HCT116 (cell line): ENCODE data around the gene TMEM135. TPM values are rescaled to one million over a fixed set of nuclear protein-coding genes. Genes with fewer than 3 reads are reported as not detected.

Experiments used
- ATAC-seq: fragments of 200-7000 bp; cut with Tn5 transposase; 2 replicates; pipeline ENCODE4 v1.9.1; 2020; ENCODE audit warnings: mild to moderate bottlenecking, moderate library complexity
- BruUV-seq: library from RNA; stranded (reverse); fragments of 400-500 nt; replicated peaks from 2 replicates; lab custom pipeline; 2021; lab: Mats Ljungman, UMichigan
- CTCF ChIA-PET: fragments of 300-600 bp; sonication (Branson Sonifier 250); formaldehyde crosslinking; loops from one replicate; lab custom pipeline; 2021; ENCODE audit warnings: antibody characterized with exemption; lab: Charles Lee
- POLR2A ChIA-PET: fragments of 300-600, 350-600 bp; sonication (Branson Sonifier 250); formaldehyde crosslinking; loops from one replicate; lab custom pipeline; 2021; ENCODE audit warnings: antibody characterized with exemption; lab: Charles Lee
- RAD21 ChIA-PET, 2 experiments: fragments of 300-600 bp; sonication (Branson Sonifier 250); formaldehyde crosslinking; loops; one replicate each; lab custom pipeline; 2023; ENCODE audit warnings: low total read pairs in 2 of 2; ENCODE audit not compliant: uncharacterized antibody in 2 of 2, unreplicated experiment in 2 of 2, low non-redundant PET in 1 of 2; lab: Charles Lee
- DNase-seq: peaks from one replicate; pipeline ENCODE4 v3.0.0-alpha.2; 2010; ENCODE audit warnings: low read depth, low spot score
- H2AFZ ChIP-seq: fragments of 200-600 bp; shearing (Covaris generic), sonication (generic); 2 replicates; pipeline ENCODE4 v1.6.1; 2017; ENCODE audit warnings: low read depth, mixed run types, mixed read lengths, antibody characterized with exemption, low read length; ENCODE audit not compliant: poor library complexity, severe bottlenecking
- H3K27ac ChIP-seq: 2 replicates; pipeline ENCODE4 v1.5.1; 2012; ENCODE audit warnings: low read depth, low read length
- H3K27me3 ChIP-seq: fragments of 200-600 bp; sonication (generic); 2 replicates; pipeline ENCODE4 v1.6.1; 2016; ENCODE audit warnings: mixed run types, low read length, mixed read lengths; ENCODE audit not compliant: insufficient read depth
- H3K36me3 ChIP-seq, 2 experiments: fragments of 200-500 bp in 1 of 2; fragments of 200-600 bp in 1 of 2; sonication (Bioruptor generic) in 1 of 2; sonication (generic) in 1 of 2; 2 replicates each; pipeline versions ENCODE4 v1.5.1 to v1.6.1; 2014 to 2016; ENCODE audit warnings: low read length in 2 of 2, inconsistent platforms in 1 of 2, mixed read lengths in 1 of 2, mixed run types in 1 of 2; ENCODE audit not compliant: insufficient read depth in 2 of 2, control insufficient read depth in 1 of 2
- H3K4me1 ChIP-seq, 2 experiments: fragments of 200-600 bp in 1 of 2; sonication (generic) in 1 of 2; 2 replicates each; pipeline versions ENCODE4 v1.5.1 to v1.6.1; 2012 to 2017; ENCODE audit warnings: low read length in 2 of 2, inconsistent platforms in 1 of 2, mild to moderate bottlenecking in 1 of 2, mixed read lengths in 1 of 2, mixed run types in 1 of 2, moderate library complexity in 1 of 2; ENCODE audit not compliant: insufficient read depth in 2 of 2, control insufficient read depth in 1 of 2
- H3K4me2 ChIP-seq: fragments of 200-600 bp; sonication (generic); 2 replicates; pipeline ENCODE4 v1.6.1; 2017; ENCODE audit warnings: mixed run types, low read length, mixed read lengths
- H3K4me3 ChIP-seq, 2 experiments: fragments of 200-600 bp in 1 of 2; sonication (generic) in 1 of 2; replicated peaks in 1 of 2; 2 replicates each; pipeline ENCODE4 v1.5.1; 2011 to 2016; ENCODE audit warnings: low read length in 2 of 2, control low read depth in 1 of 2, low read depth in 1 of 2, mild to moderate bottlenecking in 1 of 2, mixed read lengths in 1 of 2, mixed run types in 1 of 2
- H3K79me2 ChIP-seq: fragments of 200-600 bp; sonication (generic); 2 replicates; pipeline ENCODE4 v1.6.1; 2017; ENCODE audit warnings: mild to moderate bottlenecking, mixed run types, low read length, moderate library complexity, mixed read lengths; ENCODE audit not compliant: insufficient read depth
- H3K9ac ChIP-seq: fragments of 200-600 bp; sonication (generic); 2 replicates; pipeline ENCODE4 v1.6.1; 2016; ENCODE audit warnings: low read length, mixed read lengths
- H3K9me2 ChIP-seq: fragments of 200-600 bp; sonication (generic), shearing (Covaris generic); 2 replicates; pipeline ENCODE4 v1.6.1; 2017; ENCODE audit warnings: mixed run types, mild to moderate bottlenecking, moderate library complexity; ENCODE audit not compliant: insufficient read depth
- H3K9me3 ChIP-seq, 2 experiments: fragments of 200-500 bp in 1 of 2; fragments of 200-600 bp in 1 of 2; sonication (Bioruptor generic) in 1 of 2; sonication (generic) in 1 of 2; 2 replicates each; pipeline ENCODE4 v1.6.1; 2014 to 2017; ENCODE audit warnings: low read length in 2 of 2, mixed read lengths in 2 of 2, inconsistent platforms in 1 of 2, low read depth in 1 of 2, mild to moderate bottlenecking in 1 of 2, mixed run types in 1 of 2, moderate library complexity in 1 of 2; ENCODE audit not compliant: control insufficient read depth in 1 of 2, insufficient read depth in 1 of 2
- H4K20me1 ChIP-seq: fragments of 200-600 bp; sonication (generic), shearing (Covaris generic); 2 replicates; pipeline ENCODE4 v1.6.1; 2017; ENCODE audit warnings: mixed run types, mild to moderate bottlenecking, moderate library complexity; ENCODE audit not compliant: insufficient read depth
- CBX3 ChIP-seq: IDR thresholded peaks from 2 replicates; pipeline ENCODE4 v1.6.1; 2012; ENCODE audit warnings: low read depth
- CEBPB ChIP-seq: IDR thresholded peaks from 2 replicates; pipeline ENCODE4 v1.6.1; 2012; ENCODE audit warnings: low read depth
- CTCF ChIP-seq, 3 experiments: fragments of 200-600 bp in 1 of 3; sonication (generic) in 1 of 3; IDR thresholded peaks in 2 of 3; conservative IDR thresholded peaks in 1 of 3; 2 replicates each; pipeline ENCODE4 v1.5.1; 2012 to 2017; ENCODE audit warnings: low read depth in 2 of 3, low read length in 2 of 3, antibody characterized with exemption in 1 of 3, borderline replicate concordance in 1 of 3, control low read depth in 1 of 3, mild to moderate bottlenecking in 1 of 3, mixed read lengths in 1 of 3, mixed run types in 1 of 3, moderate library complexity in 1 of 3; ENCODE audit not compliant: insufficient read depth in 1 of 3
- EGR1 ChIP-seq: IDR thresholded peaks from 2 replicates; pipeline ENCODE4 v1.6.1; 2012; ENCODE audit warnings: low read depth
- ELF1 ChIP-seq: IDR thresholded peaks from 2 replicates; pipeline ENCODE4 v1.6.1; 2012; ENCODE audit warnings: low read depth, borderline replicate concordance
- EZH2 ChIP-seq: fragments of 200-600 bp; sonication (generic); IDR thresholded peaks from 2 replicates; pipeline ENCODE4 v1.6.1; 2017; ENCODE audit warnings: antibody characterized with exemption, mixed run types
- FOSL1 ChIP-seq: IDR thresholded peaks from 2 replicates; pipeline ENCODE4 v1.6.1; 2012; ENCODE audit warnings: low read depth
- JUND ChIP-seq: IDR thresholded peaks from 2 replicates; pipeline ENCODE4 v1.6.1; 2012
- POLR2A ChIP-seq: IDR thresholded peaks from 2 replicates; pipeline ENCODE4 v1.7.0; 2011; ENCODE audit warnings: borderline replicate concordance; ENCODE audit not compliant: insufficient read depth, insufficient read length; ENCODE audit errors: extremely low read depth
- RAD21 ChIP-seq: IDR thresholded peaks from 2 replicates; pipeline ENCODE4 v1.6.1; 2012; ENCODE audit warnings: low read depth, mild to moderate bottlenecking
- SIN3A ChIP-seq: IDR thresholded peaks from 2 replicates; pipeline ENCODE4 v1.6.1; 2012; ENCODE audit warnings: low read depth
- SP1 ChIP-seq: IDR thresholded peaks from 2 replicates; pipeline ENCODE4 v1.6.1; 2012; ENCODE audit warnings: low read depth
- SRF ChIP-seq: IDR thresholded peaks from 2 replicates; pipeline ENCODE4 v1.6.1; 2012; ENCODE audit warnings: low read depth
- TCF7L2 ChIP-seq: IDR thresholded peaks from 2 replicates; pipeline ENCODE4 v1.7.0; 2011; ENCODE audit warnings: borderline replicate concordance, inconsistent platforms; ENCODE audit not compliant: insufficient read depth, insufficient read length; ENCODE audit errors: extremely low read depth
- YY1 ChIP-seq: IDR thresholded peaks from 2 replicates; pipeline ENCODE4 v1.6.1; 2011; ENCODE audit warnings: low read length, low read depth, moderate library complexity, mild to moderate bottlenecking; ENCODE audit not compliant: insufficient replicate concordance; ENCODE audit errors: extremely low read depth
- ZBTB33 ChIP-seq: IDR thresholded peaks from 2 replicates; pipeline ENCODE4 v1.6.1; 2011; ENCODE audit warnings: mild to moderate bottlenecking, low read length, moderate library complexity; ENCODE audit not compliant: insufficient replicate concordance; ENCODE audit errors: extremely low read depth
- ZFX ChIP-seq: fragments of 450-650 bp; IDR thresholded peaks from 2 replicates; pipeline ENCODE4 v1.6.1; 2017
- ZNF274 ChIP-seq: fragments of 200-500 bp; sonication (Bioruptor generic); IDR thresholded peaks from 2 replicates; pipeline ENCODE4 v1.6.1; 2014; ENCODE audit warnings: mild to moderate bottlenecking, low read depth, low read length, inconsistent platforms
- intact Hi-C: fragments of 100-400 bp; cut with micrococcal nuclease; formaldehyde crosslinking; loops from 2 replicates; pipeline ENCODE4 v1.10.0; 2022
- total RNA-seq: library from RNA; stranded (reverse); gene quantifications from one replicate; pipeline ENCODE4 v1.2.1, GENCODE V29; 2021; ENCODE audit not compliant: unreplicated experiment

The TMEM135 gene
- total RNA-seq, 1 experiment from 2014 or later = 50.6 TPM

GRCh38 chr11:87235366-87235765 is 197.6 kb downstream of the TMEM135 start:
- ChIA-PET CTCF (no interaction called here), RAD21 (no interaction called here), POLR2A (no interaction called here)
- no peaks in the 10 kb centered on the region; a peak in 1 of 4 replicates for H3K9me3 ChIP-seq
- no peak overlapping the region for H2AFZ ChIP-seq
- no peak for ATAC-seq
- intact Hi-C loops = no loop called here
- no peak overlapping the region for H3K4me3 ChIP-seq
- H3K9ac ChIP-seq = no peak overlapping the region
- H3K4me1 ChIP-seq = no peaks in the 10 kb centered on the region
- no TSS peak for BruUV-seq
- TF ChIP-seq SIN3A (no peak), FOSL1 (no peak), CEBPB (no peak), EZH2 (no peak)
- H3K36me3 ChIP-seq = no peaks in the 10 kb centered on the region
- DNase-seq = no peak
- no peak overlapping the region for H3K27ac ChIP-seq
- H4K20me1 ChIP-seq = no peaks in the 10 kb centered on the region
- H3K79me2 ChIP-seq = no peaks in the 10 kb centered on the region
- H3K9me2 ChIP-seq = no peaks in the 10 kb centered on the region
- H3K27me3 ChIP-seq = no peaks in the 10 kb centered on the region
- no peak overlapping the region for H3K4me2 ChIP-seq

GRCh38 chr11:87236368-87236767 is 198.6 kb downstream of the TMEM135 start:
- H4K20me1 ChIP-seq = no peaks in the 10 kb centered on the region
- no peak for DNase-seq
- no TSS peak for BruUV-seq
- H3K4me3 ChIP-seq = no peak overlapping the region
- no peak overlapping the region for H3K9ac ChIP-seq
- CTCF ChIA-PET = no interaction called here
- H3K27ac ChIP-seq = no peak overlapping the region
- no peaks in the 10 kb centered on the region for H3K27me3 ChIP-seq
- no peak for ATAC-seq
- H2AFZ ChIP-seq = no peak overlapping the region
- RAD21 ChIA-PET = no interaction called here
- TF ChIP-seq YY1 (no peak), CEBPB (no peak), ELF1 (no peak), SP1 (no peak), CBX3 (no peak), ZNF274 (no peak), ZFX (no peak), TCF7L2 (no peak), FOSL1 (no peak), POLR2A (no peak), SRF (no peak), CTCF (IDR thresholded peaks at IDR 0.05 in 2 of 3, conservative IDR thresholded peaks at IDR 0.05 in 1 of 3; ENCODE audit: borderline replicate concordance in 1 of 3, insufficient read depth in 1 of 3, low read depth in 2 of 3, low read length in 2 of 3) (no peak), JUND (no peak), EZH2 (no peak), RAD21 (no peak), EGR1 (no peak), ZBTB33 (no peak)
- intact Hi-C loops = no loop called here
- H3K36me3 ChIP-seq = no peaks in the 10 kb centered on the region
- H3K4me2 ChIP-seq = no peak overlapping the region
- no peaks in the 10 kb centered on the region for H3K79me2 ChIP-seq
- H3K9me2 ChIP-seq = no peaks in the 10 kb centered on the region
- no peaks in the 10 kb centered on the region; a peak in 1 of 4 replicates for H3K9me3 ChIP-seq
- POLR2A ChIA-PET = no interaction called here
- H3K4me1 ChIP-seq = no peaks in the 10 kb centered on the region
